ENCODE data around the gene DAB2IP.
"Not testable (repeated sequence)": the region's sequence is repeated elsewhere in the genome, so short reads cannot be mapped to it uniquely, and the experiment has no call there.

DAB2IP gene

GRCh38 chr9:121651295-121652020 lies at the start of gene DAB2IP:
Gene DAB2IP (plus strand): TSS chr9:121651634. CDS start chr9:121651776, 142 bp downstream.
- DNase-seq = no peak

GRCh38 chr9:121603028-121603427 lies 48.4 kb upstream of the DAB2IP start:
- DNase-seq = no peak

- peak; percentile 41 for DNase-seq
Measured at GRCh38 chr9:121604242-121604641, 47.2 kb upstream of the DAB2IP start.

DNA sequence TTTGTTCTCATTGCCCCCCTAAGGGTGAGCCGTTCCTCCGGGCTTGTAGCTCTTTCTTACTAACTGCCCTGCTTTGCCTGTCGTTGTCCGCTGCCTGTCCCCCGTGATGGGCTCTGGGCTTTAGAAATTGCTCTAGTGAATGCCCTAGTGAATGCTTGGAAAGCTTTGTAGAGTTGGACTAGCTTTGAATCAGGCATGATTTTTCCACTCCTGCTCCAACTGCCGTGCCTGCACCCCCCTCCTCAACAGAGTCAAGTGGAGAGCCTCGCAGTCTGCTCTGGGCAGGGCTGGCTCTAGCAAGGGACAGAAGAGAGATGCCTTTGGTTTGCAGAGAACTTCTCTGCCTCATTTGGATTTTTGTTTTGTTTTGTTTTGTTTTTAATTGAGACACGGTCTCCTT lies 46.8 kb upstream of the DAB2IP start:
- no peak for DNase-seq

GRCh38 chr9:121607434-121608167 lies 43.8 kb upstream of the DAB2IP start:
- DNase-seq = peak; percentile 66

GRCh38 chr9:121608168-121608853 lies 43.1 kb upstream of the DAB2IP start:
- no peak for DNase-seq

- no peak for DNase-seq
Measured at GRCh38 chr9:121609822-121610637, 41.4 kb upstream of the DAB2IP start.

GRCh38 chr9:121610638-121610953 lies 40.8 kb upstream of the DAB2IP start:
- DNase-seq = no peak

- no peak for DNase-seq
Measured at GRCh38 chr9:121612511-121612998, 38.9 kb upstream of the DAB2IP start.

DNA sequence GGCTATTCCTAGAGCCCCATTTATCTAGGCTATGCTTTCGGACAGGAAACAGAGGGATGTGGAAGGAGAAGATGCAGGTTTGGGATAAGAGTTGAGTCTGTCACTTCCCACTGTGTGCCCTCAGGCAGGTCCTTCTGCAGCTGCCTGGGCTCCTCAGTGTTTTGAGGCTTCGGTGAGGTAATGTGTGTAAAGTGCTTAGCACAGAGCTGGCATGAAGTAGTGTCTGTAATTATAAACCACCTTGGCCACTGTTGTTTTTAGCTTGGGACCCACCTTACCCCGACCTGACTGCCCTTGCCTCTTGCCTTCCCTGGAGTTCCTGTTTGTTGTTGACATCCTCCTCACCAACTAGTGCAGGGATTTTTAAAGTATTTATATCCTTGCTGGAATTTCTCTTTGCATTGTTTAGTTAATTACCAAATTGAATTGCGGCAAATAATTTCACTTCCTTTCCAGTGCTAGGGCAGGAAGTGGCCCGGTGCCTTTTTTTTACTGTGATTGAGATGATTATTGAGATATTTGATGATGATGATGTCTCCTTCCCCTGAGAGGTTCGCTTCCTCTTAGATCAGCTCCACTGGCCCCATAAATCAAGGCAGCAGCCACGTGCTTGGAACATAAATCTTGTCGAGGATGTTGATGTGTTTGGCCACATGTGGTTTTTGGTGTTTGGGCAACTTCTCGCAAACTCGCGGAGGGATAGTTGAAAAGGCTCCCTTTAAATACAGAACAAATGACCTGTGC lies 38.3 kb upstream of the DAB2IP start:
- peak; percentile 97 for DNase-seq

GRCh38 chr9:121616123-121616755 lies 35.2 kb upstream of the DAB2IP start:
- no peak for DNase-seq

DNA sequence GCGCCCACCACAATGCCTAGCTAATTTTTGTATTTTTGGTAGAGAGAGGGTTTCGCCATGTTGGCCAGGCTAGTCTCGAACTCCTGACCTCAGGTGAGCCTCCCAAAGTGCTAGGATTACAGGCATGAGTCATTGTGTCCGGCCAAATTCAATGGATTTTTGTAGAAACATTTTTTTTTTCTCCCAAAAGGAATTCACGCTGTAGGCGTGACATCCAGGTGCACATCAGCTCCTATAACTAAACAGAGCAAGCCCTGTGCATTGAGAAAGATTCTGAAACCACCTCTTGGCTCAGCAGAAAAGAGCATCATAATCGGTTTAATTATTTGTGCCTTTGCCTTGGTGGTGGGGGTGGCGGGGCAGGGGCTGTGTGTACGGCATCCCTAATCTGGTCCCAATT lies 32.9 kb upstream of the DAB2IP start:
- no peak for DNase-seq

- DNase-seq = not testable (repeated sequence)
Measured at GRCh38 chr9:121618910-121619309, 32.5 kb upstream of the DAB2IP start.

DNA sequence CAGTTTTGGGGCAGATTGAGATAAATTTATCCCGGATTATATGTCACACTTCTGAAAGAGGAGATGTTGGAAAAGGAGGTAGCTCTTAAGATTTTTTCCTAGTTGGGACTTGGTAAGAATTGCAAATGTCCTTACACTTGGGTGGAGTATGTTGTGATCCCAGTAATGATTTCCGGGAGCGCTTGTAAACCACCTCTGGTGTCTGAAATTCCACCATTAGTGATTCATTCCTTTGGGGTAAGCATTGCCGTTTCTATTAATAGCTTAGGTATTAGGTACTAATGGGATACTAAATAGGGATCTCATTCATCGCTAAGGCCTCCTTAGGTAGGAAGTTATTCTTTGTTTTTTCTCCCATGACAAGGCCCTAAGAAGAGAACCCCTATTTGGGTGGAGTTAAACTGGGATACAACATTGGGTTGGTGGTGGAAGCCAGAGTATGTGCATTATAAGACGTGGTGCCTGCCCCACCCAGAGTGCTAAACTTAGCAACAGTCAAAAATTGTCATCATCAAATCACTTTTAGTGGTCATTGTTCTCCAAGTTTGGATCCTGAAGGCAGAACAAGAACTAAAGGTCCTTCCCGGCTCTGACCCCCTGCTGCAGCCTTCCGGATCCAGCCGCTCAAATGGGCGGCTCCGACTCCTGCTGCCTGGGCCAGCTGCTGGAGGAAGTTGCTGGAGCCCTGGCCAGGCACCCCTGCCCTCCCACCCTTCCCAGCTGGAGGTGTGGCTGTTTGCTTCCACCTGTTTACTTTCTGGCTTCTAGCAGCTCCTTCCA lies 31.7 kb upstream of the DAB2IP start:
- DNase-seq = no peak

- DNase-seq = no peak
Measured at GRCh38 chr9:121620325-121620673, 31.1 kb upstream of the DAB2IP start.

GRCh38 chr9:121620777-121621449 lies 30.5 kb upstream of the DAB2IP start:
- DNase-seq = peak; percentile 33

GRCh38 chr9:121622387-121623203 lies 28.8 kb upstream of the DAB2IP start:
- peak; percentile 30 for DNase-seq

- not testable (repeated sequence) for DNase-seq
Measured at GRCh38 chr9:121623430-121623829, 28.0 kb upstream of the DAB2IP start.

DNA sequence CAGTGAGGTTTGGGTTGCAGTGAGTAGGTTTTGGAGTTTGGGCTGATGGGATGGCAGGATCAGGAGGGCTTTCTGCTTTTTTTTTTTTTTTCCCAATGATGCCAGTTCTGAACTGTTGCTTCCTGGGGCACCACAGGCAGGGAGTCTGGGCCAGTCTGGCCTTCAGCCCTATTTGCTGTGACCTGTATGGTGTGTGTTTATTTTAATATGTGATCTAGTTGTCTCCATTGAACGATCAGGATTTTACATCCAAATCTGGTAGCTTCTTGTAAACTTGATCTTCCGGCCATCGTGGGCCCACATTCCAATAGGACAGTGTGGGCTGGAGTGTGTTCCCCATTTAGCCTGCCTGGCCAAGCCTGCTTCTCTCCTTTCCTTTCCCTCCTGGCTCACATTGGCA lies 25.8 kb upstream of the DAB2IP start:
- no peak for DNase-seq

Data from MV-4-11 (cell line).